ENCODE measurements around the gene SYNE1.

GRCh38 chr6:152343735-152344360 lies 293.3 kb downstream of the SYNE1 start:
- no peak for TF ChIP-seq SIX5 (IDR thresholded peaks at IDR 0.05; ENCODE audit: low read depth, low read length, severe bottlenecking)
- no peak for TF ChIP-seq RAD21 (IDR thresholded peaks at IDR 0.05; ENCODE audit: insufficient read depth, low read depth, low read length)
- no peak for TF ChIP-seq POLR2A (IDR thresholded peaks at IDR 0.05; ENCODE audit: low read depth, low read length)
- TF ChIP-seq, protein P1, sequence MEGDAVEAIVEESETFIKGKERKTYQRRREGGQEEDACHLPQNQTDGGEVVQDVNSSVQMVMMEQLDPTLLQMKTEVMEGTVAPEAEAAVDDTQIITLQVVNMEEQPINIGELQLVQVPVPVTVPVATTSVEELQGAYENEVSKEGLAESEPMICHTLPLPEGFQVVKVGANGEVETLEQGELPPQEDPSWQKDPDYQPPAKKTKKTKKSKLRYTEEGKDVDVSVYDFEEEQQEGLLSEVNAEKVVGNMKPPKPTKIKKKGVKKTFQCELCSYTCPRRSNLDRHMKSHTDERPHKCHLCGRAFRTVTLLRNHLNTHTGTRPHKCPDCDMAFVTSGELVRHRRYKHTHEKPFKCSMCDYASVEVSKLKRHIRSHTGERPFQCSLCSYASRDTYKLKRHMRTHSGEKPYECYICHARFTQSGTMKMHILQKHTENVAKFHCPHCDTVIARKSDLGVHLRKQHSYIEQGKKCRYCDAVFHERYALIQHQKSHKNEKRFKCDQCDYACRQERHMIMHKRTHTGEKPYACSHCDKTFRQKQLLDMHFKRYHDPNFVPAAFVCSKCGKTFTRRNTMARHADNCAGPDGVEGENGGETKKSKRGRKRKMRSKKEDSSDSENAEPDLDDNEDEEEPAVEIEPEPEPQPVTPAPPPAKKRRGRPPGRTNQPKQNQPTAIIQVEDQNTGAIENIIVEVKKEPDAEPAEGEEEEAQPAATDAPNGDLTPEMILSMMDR (IDR thresholded peaks at IDR 0.05 in 2 of 3, conservative IDR thresholded peaks at IDR 0.05 in 1 of 3; ENCODE audit: control insufficient read depth in 2 of 3, extremely low read depth in 1 of 3, insufficient read depth in 1 of 3, low read depth in 3 of 3, low read length in 3 of 3), result no peak
- no peak for TF ChIP-seq SMC3 (IDR thresholded peaks at IDR 0.05; ENCODE audit: borderline replicate concordance, low read length)
